Testis (tissue), 2 donors: ENCODE measurements around the gene ADTRP.

Source experiments
- POLR2A ChIP-seq: fragments of 450-650 bp; IDR thresholded peaks from one replicate; pipeline ENCODE4 v1.6.1; 2017; ENCODE audit warnings: antibody characterized with exemption, mild to moderate bottlenecking, moderate library complexity
- TF ChIP-seq, protein P1 (sequence below), 3 experiments: fragments of 450-650 bp in 2 of 3; fragments of 200-600 bp in 1 of 3; sonication (generic) in 1 of 3; IDR thresholded peaks; one replicate each; pipeline ENCODE4 v1.5.1; 2016 to 2019; ENCODE audit warnings: antibody characterized with exemption in 3 of 3, mild to moderate bottlenecking in 2 of 3, moderate library complexity in 1 of 3

DNA sequence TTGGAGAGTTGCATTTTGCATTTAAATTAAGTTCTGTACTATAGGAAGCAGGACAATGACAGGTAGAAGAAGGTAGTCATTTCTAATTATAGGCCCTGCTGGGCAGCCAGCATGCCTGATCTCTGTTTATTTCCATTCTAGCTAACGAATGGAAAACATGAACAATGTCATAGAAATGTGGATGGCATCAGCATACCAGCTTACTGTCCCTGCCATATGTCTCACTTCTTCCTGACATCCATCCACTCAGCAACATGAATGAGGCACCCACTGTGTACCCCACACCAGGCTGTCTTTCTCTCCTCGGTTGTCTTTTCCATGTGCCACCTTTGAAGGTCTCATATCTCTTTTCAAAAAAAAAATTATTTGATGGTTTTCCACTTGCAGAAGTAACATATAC, 11.1 kb downstream of the ADTRP start:
- TF ChIP-seq, protein P1, sequence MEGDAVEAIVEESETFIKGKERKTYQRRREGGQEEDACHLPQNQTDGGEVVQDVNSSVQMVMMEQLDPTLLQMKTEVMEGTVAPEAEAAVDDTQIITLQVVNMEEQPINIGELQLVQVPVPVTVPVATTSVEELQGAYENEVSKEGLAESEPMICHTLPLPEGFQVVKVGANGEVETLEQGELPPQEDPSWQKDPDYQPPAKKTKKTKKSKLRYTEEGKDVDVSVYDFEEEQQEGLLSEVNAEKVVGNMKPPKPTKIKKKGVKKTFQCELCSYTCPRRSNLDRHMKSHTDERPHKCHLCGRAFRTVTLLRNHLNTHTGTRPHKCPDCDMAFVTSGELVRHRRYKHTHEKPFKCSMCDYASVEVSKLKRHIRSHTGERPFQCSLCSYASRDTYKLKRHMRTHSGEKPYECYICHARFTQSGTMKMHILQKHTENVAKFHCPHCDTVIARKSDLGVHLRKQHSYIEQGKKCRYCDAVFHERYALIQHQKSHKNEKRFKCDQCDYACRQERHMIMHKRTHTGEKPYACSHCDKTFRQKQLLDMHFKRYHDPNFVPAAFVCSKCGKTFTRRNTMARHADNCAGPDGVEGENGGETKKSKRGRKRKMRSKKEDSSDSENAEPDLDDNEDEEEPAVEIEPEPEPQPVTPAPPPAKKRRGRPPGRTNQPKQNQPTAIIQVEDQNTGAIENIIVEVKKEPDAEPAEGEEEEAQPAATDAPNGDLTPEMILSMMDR (IDR thresholded peaks at IDR 0.05) = no peak
- TF ChIP-seq POLR2A = no peak
